ENCODE results near the gene C5orf52.

DNA sequence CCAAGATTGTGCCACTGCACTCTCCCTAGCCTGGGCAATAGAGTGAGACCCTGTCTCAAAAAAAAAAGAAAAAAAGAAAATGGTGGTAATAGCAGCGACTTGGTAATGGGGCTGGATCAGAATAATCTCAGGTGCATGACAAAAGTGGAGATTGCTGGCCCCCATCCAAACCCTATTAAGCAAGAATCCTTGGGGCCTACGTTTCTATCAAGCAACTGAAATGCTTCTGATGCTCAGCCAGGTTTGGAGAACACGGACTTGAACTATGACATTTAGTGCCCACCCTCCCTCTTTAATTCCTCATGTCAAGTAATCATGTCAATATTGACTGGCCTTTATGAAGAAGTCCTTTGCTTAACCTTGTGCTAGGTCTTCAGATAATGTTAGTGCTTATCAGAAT is 6.6 kb downstream of the C5orf52 start:
- TF ChIP-seq, protein P1, sequence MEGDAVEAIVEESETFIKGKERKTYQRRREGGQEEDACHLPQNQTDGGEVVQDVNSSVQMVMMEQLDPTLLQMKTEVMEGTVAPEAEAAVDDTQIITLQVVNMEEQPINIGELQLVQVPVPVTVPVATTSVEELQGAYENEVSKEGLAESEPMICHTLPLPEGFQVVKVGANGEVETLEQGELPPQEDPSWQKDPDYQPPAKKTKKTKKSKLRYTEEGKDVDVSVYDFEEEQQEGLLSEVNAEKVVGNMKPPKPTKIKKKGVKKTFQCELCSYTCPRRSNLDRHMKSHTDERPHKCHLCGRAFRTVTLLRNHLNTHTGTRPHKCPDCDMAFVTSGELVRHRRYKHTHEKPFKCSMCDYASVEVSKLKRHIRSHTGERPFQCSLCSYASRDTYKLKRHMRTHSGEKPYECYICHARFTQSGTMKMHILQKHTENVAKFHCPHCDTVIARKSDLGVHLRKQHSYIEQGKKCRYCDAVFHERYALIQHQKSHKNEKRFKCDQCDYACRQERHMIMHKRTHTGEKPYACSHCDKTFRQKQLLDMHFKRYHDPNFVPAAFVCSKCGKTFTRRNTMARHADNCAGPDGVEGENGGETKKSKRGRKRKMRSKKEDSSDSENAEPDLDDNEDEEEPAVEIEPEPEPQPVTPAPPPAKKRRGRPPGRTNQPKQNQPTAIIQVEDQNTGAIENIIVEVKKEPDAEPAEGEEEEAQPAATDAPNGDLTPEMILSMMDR (IDR thresholded peaks at IDR 0.05; ENCODE audit: low read length): no peak
- no peak for TF ChIP-seq EZH2phosphoT487 (IDR thresholded peaks at IDR 0.05; ENCODE audit: low read length)

All from MM.1S (cell line).